ENCODE measurements around the gene SH3RF2.

GRCh38 chr5:145971701-145972100 lies 35.3 kb downstream of the SH3RF2 start:
- TF ChIP-seq, protein P1, sequence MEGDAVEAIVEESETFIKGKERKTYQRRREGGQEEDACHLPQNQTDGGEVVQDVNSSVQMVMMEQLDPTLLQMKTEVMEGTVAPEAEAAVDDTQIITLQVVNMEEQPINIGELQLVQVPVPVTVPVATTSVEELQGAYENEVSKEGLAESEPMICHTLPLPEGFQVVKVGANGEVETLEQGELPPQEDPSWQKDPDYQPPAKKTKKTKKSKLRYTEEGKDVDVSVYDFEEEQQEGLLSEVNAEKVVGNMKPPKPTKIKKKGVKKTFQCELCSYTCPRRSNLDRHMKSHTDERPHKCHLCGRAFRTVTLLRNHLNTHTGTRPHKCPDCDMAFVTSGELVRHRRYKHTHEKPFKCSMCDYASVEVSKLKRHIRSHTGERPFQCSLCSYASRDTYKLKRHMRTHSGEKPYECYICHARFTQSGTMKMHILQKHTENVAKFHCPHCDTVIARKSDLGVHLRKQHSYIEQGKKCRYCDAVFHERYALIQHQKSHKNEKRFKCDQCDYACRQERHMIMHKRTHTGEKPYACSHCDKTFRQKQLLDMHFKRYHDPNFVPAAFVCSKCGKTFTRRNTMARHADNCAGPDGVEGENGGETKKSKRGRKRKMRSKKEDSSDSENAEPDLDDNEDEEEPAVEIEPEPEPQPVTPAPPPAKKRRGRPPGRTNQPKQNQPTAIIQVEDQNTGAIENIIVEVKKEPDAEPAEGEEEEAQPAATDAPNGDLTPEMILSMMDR (IDR thresholded peaks at IDR 0.05), result no peak
- no peak for TF ChIP-seq EZH2 (IDR thresholded peaks at IDR 0.05; ENCODE audit: borderline replicate concordance, insufficient read depth, low read depth, low read length, poor library complexity, severe bottlenecking)

Measured in B cell (primary cell).